KOPT-K1 (cell line): ENCODE measurements around the gene BICD2.
"Not testable (repeated sequence)": the region's sequence is repeated elsewhere in the genome, so short reads cannot be mapped to it uniquely, and the experiment has no call there.

Experiments used
- H3K27ac ChIP-seq: fragments of 200-600 bp; sonication (generic); 2 replicates; pipeline ENCODE4 v1.5.1; 2016; ENCODE audit warnings: antibody characterized with exemption, mild to moderate bottlenecking, low read depth, low read length; ENCODE audit not compliant: poor library complexity, severe bottlenecking
- H3K36me3 ChIP-seq: fragments of 200-600 bp; sonication (generic); 2 replicates; pipeline ENCODE4 v1.5.1; 2017; ENCODE audit warnings: antibody characterized with exemption, mild to moderate bottlenecking, low read length, moderate library complexity; ENCODE audit not compliant: insufficient read depth
- H3K9me3 ChIP-seq: fragments of 200-600 bp; sonication (generic); 2 replicates; pipeline ENCODE4 v1.5.1; 2017; ENCODE audit warnings: antibody characterized with exemption, low read length, mild to moderate bottlenecking; ENCODE audit not compliant: insufficient read depth, poor library complexity, severe bottlenecking

The BICD2 gene

GRCh38 chr9:92764381-92764987 is at the start of gene BICD2:
TSS of gene BICD2 (minus strand) at chr9:92764833. CDS start at chr9:92764744, 89 bp downstream.
- H3K36me3 ChIP-seq = no peaks in the 10 kb centered on the region
- H3K27ac ChIP-seq = peak within 1 kb of the TSS; percentile 95
- H3K9me3 ChIP-seq = no peaks in the 10 kb centered on the region

- H3K27ac ChIP-seq, H3K36me3 ChIP-seq, H3K9me3 ChIP-seq: not testable (repeated sequence)
Measured at GRCh38 chr9:92809629-92810326, 45.1 kb upstream of the BICD2 start.

- peaks cover 8% of the 10 kb centered on the region for H3K9me3 ChIP-seq
- H3K27ac ChIP-seq = no peak overlapping the region
- no peaks in the 10 kb centered on the region for H3K36me3 ChIP-seq
Measured at GRCh38 chr9:92808726-92809451, 44.3 kb upstream of the BICD2 start.

GRCh38 chr9:92807757-92808725 is 43.4 kb upstream of the BICD2 start:
- Histone ChIP-seq H3K9me3 (peaks cover 8% of the 10 kb centered on the region), H3K27ac (no peak overlapping the region), H3K36me3 (no peaks in the 10 kb centered on the region)

GRCh38 chr9:92807031-92807756 is 42.6 kb upstream of the BICD2 start:
- Histone ChIP-seq H3K27ac (no peak overlapping the region), H3K9me3 (peaks cover 8% of the 10 kb centered on the region), H3K36me3 (no peaks in the 10 kb centered on the region)

GRCh38 chr9:92804727-92805126 is 40.1 kb upstream of the BICD2 start:
- H3K36me3 ChIP-seq = no peaks in the 10 kb centered on the region
- H3K9me3 ChIP-seq = peaks cover 8% of the 10 kb centered on the region
- no peak overlapping the region for H3K27ac ChIP-seq

GRCh38 chr9:92798358-92798757 is 33.7 kb upstream of the BICD2 start:
- H3K27ac ChIP-seq = no peak overlapping the region
- no peaks in the 10 kb centered on the region for H3K9me3 ChIP-seq

GRCh38 chr9:92796337-92796804 is 31.7 kb upstream of the BICD2 start:
- H3K9me3 ChIP-seq, H3K36me3 ChIP-seq, H3K27ac ChIP-seq: not testable (repeated sequence)

More at GRCh38 chr9:92798358-92798757, 33.7 kb upstream of the BICD2 start:
- no peaks in the 10 kb centered on the region for H3K36me3 ChIP-seq

- no peak overlapping the region for H3K27ac ChIP-seq
- H3K36me3 ChIP-seq = no peaks in the 10 kb centered on the region
- H3K9me3 ChIP-seq = no peaks in the 10 kb centered on the region
Measured at GRCh38 chr9:92795598-92796336, 31.1 kb upstream of the BICD2 start.

- no peaks in the 10 kb centered on the region for H3K9me3 ChIP-seq
- H3K27ac ChIP-seq = no peak overlapping the region
- H3K36me3 ChIP-seq = no peaks in the 10 kb centered on the region
Measured at GRCh38 chr9:92795000-92795399, 30.4 kb upstream of the BICD2 start.

- Histone ChIP-seq H3K9me3 (no peaks in the 10 kb centered on the region), H3K27ac (no peak overlapping the region), H3K36me3 (no peaks in the 10 kb centered on the region)
Measured at GRCh38 chr9:92794426-92794825, 29.8 kb upstream of the BICD2 start.

GRCh38 chr9:92790542-92791527 is 26.2 kb upstream of the BICD2 start:
- Histone ChIP-seq H3K9me3 (no peaks in the 10 kb centered on the region), H3K36me3 (no peaks in the 10 kb centered on the region)

GRCh38 chr9:92786298-92786697 is 21.7 kb upstream of the BICD2 start:
- Histone ChIP-seq H3K27ac (no peak overlapping the region), H3K9me3 (no peaks in the 10 kb centered on the region), H3K36me3 (no peaks in the 10 kb centered on the region)

More at GRCh38 chr9:92790542-92791527, 26.2 kb upstream of the BICD2 start:
- H3K27ac ChIP-seq = no peak overlapping the region
